ENCODE data around the gene AUP1. TPM values are rescaled to one million over a fixed set of nuclear protein-coding genes. Genes with fewer than 3 reads are reported as not detected.

Gene AUP1
- total and polyA plus RNA-seq, 9 of the 15 experiments (the other 6 are each of a cell fraction or from before 2014, with no cell fraction given): 70.7 to 245 (median 165) TPM

DNA sequence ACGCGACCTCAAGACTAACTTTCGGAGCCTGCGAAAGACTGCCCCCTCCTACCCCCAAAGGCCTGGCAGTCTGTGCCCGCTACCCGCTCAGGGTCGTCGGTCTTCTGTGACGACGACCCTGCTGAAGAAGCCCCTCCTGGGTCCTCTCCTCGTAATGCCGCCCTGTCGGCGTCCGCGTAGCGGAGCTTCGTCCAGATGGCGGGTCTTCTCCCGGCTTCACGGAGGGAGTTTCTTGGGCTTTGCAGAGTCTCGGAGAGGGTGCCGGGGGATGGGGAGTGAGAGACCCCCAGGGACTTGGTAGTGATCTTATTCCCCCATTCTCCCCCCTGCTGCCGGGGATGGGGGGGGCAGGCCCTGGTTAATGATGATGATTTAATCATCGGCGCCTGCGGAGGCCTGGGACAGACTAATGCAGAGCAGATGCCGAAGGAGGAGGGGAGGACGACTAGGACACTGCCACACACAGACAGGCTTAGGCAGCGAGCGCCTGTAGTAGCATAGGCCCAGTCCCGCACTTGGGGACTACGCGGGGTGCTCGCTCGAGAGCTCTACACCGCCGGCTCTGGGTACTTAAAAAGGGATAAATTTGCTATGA lies 21.5 kb downstream of the AUP1 start:
- ChIA-PET POLR2A (interaction anchor here (0.7 to 3.3 kb wide), 5 partner anchors 9 to 40 kb away, joined by 3 to 17 read pairs (median 6); partner anchors contain the start of genes AUP1 and HTRA2), CTCF (ENCODE audit: low intra/inter-chr PET ratio) (no interaction called here)
- peak; percentile 42 to 68 (median 46) for DNase-seq (ENCODE audit: extremely low read depth in 1 of 4, low spot score in 3 of 4)
- peak overlapping the region; percentile 97 for H3K27ac ChIP-seq (ENCODE audit: extremely low read depth, low read depth, low read length)
- 19% methylated on average over 37 of the region's 38 CpGs for WGBS (ENCODE audit: insufficient coverage, low coverage, missing lambda C conversion rate)
- in situ Hi-C loops (cut with MboI): no loop called here
- peak overlapping the region; percentile 78 for H3K4me3 ChIP-seq
- H3K36me3 ChIP-seq (ENCODE audit: control insufficient read depth, insufficient read depth, low read length): peaks cover 13% of the 10 kb centered on the region; the same call in 2 of the 3 replicates
- peaks cover 36 to 51% of the 10 kb centered on the region in 2 experiments; a peak in 4 of 5 replicates for H3K4me1 ChIP-seq (replicated peaks in 1 of 2; ENCODE audit: control insufficient read depth in 2 of 2, insufficient read depth in 2 of 2, low read length in 2 of 2)
- peak; percentile 53 for ATAC-seq
- no peaks in the 10 kb centered on the region for H3K9me1 ChIP-seq (ENCODE audit: control insufficient read depth, insufficient read depth, low read length)
- H3K4me2 ChIP-seq (ENCODE audit: insufficient read depth, low read length): peak overlapping the region; percentile 94
- peak overlapping the region; percentile 85 for H2AFZ ChIP-seq (ENCODE audit: low read depth, low read length)
- intact Hi-C loops (cut with micrococcal nuclease): loop anchor here (1.0 kb wide), 2 partner anchors 21 to 79 kb away; partner anchors contain the start of genes AUP1 and HTRA2
- H3K9ac ChIP-seq (ENCODE audit: insufficient read depth in 1 of 2, low read depth in 2 of 2, low read length in 2 of 2): peak overlapping the region; percentile 95 to 96
- no TSS peak for BruUV-seq (replicated peaks)
- no peaks in the 10 kb centered on the region for H4K20me1 ChIP-seq (replicated peaks; ENCODE audit: control insufficient read depth, insufficient read depth, low read length)
- peaks cover 40% of the 10 kb centered on the region for H3K79me2 ChIP-seq (ENCODE audit: control insufficient read depth, insufficient read depth, low read length)
- no peak for FAIRE-seq
- H3K9me3 ChIP-seq (replicated peaks; ENCODE audit: control insufficient read depth, insufficient read depth, low read depth, low read length): no peaks in the 10 kb centered on the region
- H3K27me3 ChIP-seq (ENCODE audit: control insufficient read depth in 2 of 2, insufficient read depth in 2 of 2, low read length in 2 of 2): no peaks in the 10 kb centered on the region
- TF ChIP-seq, protein P1, sequence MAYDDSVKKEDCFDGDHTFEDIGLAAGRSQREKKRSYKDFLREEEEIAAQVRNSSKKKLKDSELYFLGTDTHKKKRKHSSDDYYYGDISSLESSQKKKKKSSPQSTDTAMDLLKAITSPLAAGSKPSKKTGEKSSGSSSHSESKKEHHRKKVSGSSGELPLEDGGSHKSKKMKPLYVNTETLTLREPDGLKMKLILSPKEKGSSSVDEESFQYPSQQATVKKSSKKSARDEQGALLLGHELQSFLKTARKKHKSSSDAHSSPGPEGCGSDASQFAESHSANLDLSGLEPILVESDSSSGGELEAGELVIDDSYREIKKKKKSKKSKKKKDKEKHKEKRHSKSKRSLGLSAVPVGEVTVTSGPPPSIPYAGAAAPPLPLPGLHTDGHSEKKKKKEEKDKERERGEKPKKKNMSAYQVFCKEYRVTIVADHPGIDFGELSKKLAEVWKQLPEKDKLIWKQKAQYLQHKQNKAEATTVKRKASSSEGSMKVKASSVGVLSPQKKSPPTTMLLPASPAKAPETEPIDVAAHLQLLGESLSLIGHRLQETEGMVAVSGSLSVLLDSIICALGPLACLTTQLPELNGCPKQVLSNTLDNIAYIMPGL (CRISPR knock-in tag; IDR thresholded peaks at IDR 0.05): 0 out of 2 replicates have a peak, but pooled peaks have one; percentile 44
- TF ChIP-seq JUNB (CRISPR knock-in tag; conservative IDR thresholded peaks at IDR 0.05) (no peak), RBFOX2 (IDR thresholded peaks at IDR 0.05; ENCODE audit: low read depth, low read length) (peak; percentile 51), VEZF1 (CRISPR knock-in tag; IDR thresholded peaks at IDR 0.05) (peak; percentile 38), ZNF644 (tag; IDR thresholded peaks at IDR 0.05; ENCODE audit: low read depth) (peak; percentile 55), SMAD4 (CRISPR knock-in tag; conservative IDR thresholded peaks at IDR 0.05) (0 out of 2 replicates have a peak, but pooled peaks have one; percentile 30), E2F6 (IDR thresholded peaks at IDR 0.05; ENCODE audit: borderline replicate concordance in 1 of 2, extremely low read depth in 1 of 2, insufficient read depth in 1 of 2, insufficient read length in 1 of 2, low read depth in 1 of 2, low read length in 1 of 2, poor library complexity in 1 of 2, severe bottlenecking in 1 of 2) (peak in 1 of 2 experiments; percentile 4), HDAC2 (IDR thresholded peaks at IDR 0.05) (0 out of 2 replicates have a peak, but pooled peaks have one; percentile 26), CTBP1 (IDR thresholded peaks at IDR 0.05; ENCODE audit: borderline replicate concordance) (peak; percentile 11; the same call in 1 of the 2 replicates), ZBTB7A (IDR thresholded peaks at IDR 0.05; ENCODE audit: borderline replicate concordance, control insufficient read depth, low read depth, low read length) (peak; percentile 65; the same call in 1 of the 2 replicates), ZNF740 (CRISPR knock-in tag; IDR thresholded peaks at IDR 0.05) (peak; percentile 58; the same call in 1 of the 2 replicates), ZNF740 (tag; IDR thresholded peaks at IDR 0.05) (peak in 1 of 2 experiments; percentile 94; a peak in 2 of 4 replicates), KHSRP (IDR thresholded peaks at IDR 0.05) (no peak), TBL1XR1 (IDR thresholded peaks at IDR 0.05; ENCODE audit: low read length in 2 of 2) (peak in 1 of 2 experiments; percentile 0; a peak in 1 of 4 replicates), ZKSCAN8 (CRISPR knock-in tag; IDR thresholded peaks at IDR 0.05) (no peak)

Data from K562 (cell line).